ENCODE measurements around the gene PUS10.
"Not testable (repeated sequence)": the region's sequence is repeated elsewhere in the genome, so short reads cannot be mapped to it uniquely, and the experiment has no call there.

The PUS10 gene

DNA sequence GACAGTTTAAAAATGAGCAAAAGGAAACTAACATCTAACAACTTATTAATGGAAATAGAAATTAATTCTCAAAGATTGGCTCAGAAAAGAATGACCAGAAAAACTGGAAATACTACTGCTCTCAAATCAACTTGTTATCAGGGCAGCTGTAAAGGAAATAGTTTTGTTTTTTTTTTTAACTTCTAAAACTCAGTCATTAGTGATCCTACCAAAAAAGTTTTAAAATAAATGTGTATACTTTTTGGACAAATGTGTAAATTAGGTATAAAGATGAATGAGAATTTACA is 52.6 kb downstream of the PUS10 start:
- no peak for DNase-seq

DNA sequence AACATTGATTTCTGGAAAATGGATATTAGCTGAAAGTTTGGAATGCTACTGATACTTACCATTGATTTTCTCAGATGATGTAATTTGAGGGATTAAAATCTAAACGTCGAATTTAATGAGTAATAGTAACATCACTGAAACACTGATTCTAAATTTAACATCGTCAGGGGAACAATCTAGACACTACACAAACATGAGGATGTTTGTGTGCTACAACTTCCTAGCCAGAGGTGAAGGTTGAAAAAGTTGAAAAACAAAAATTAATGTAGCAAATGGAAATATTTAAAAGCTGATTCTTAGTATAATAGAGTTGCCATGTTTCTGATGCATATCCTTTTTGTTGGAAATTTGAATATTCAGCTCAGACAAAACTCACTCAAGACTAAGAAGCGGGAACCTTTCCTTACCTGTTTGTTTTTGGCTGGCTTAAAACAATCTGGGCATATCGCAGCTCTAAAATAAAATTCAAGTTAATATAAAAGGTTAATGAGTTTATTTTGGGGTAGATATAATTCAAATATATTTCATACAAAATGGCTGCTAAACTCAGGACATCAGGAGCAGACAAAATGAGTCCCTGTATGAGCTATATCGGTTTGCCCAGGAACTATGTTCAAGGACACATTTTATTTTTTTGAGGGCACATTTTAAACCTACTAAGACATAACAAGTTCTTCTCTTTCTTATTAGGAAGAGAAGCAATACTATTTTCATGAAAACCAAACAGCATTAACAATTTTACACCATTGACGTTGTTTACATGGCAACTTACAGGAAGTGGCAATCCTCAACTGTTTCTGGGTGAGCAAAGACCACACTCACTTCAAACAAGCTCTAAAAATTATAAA is 53.2 kb downstream of the PUS10 start:
- no peak for DNase-seq

DNA sequence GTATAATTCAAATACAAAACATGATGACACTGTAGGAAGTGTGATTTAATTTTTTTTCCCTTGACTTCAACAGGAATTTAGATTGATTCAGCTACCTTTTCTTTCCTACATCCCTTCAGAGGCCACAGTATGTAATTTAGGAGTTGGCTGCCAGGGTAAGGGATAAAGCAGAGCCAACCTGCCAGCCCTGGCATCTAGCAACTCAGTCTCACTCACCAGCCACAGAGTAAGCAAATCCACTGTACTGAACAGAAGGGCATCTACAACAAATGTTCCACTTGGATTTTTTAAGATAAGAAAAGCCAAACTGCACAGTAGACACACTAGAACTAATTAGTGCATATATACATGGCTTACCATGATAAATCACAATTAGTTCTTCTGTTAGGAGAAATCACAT is 54.9 kb downstream of the PUS10 start:
- DNase-seq = no peak

DNA sequence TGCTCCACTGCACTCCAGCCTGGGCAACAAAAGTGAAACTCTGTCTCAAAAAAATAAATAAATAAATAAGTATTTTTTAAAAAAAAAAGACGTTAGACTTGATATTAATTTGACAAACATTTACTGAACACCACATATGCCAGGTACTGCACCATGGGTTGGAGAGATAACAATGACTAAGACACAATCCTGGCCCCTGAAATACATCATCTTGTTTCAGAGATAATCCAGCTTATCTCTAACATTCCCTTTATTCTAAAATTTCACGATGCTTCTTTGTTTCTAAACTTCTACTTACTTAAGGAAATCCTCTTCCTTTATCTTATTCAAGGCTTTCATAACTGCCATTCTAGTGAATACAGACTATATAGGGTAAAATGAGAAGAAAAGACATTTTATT is 55.5 kb downstream of the PUS10 start:
- no peak for DNase-seq

DNA sequence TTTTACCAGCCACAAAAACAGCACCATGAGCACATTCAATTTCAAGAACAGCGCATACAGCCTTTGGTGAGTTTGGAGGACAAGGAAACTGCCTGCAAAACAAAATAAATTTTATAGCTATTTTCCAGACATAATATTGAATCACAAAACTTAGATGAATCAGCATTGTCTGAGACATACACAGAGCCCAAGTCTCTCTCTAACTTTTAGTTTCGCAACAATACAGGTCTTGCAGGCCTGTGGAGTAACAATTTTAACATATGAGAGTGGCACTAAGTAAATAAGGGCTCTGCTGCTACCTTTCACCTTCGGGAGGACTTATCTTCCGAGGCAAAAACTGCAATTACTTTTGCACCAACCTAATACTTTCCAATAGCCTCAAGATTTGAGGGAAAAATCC is 56.6 kb downstream of the PUS10 start:
- no peak for DNase-seq

DNA sequence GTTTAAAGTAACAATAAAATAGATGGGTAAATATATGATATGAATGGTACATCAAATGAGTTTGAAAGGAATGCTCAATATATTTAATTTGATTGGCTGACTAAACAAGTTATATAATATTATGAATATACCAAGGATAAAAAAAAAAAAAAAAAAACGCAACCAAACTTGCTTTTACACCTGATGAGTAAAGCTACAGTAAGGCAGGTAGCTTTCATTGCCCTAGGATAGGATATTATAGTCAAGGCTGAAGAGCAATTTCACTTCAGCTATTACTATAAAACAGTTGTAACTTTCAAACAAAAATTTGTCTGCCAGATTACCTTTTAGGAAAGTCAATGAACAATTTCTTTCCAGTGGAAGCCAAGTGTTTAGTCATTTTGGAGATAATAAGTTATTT is 57.3 kb downstream of the PUS10 start:
- no peak for DNase-seq

DNA sequence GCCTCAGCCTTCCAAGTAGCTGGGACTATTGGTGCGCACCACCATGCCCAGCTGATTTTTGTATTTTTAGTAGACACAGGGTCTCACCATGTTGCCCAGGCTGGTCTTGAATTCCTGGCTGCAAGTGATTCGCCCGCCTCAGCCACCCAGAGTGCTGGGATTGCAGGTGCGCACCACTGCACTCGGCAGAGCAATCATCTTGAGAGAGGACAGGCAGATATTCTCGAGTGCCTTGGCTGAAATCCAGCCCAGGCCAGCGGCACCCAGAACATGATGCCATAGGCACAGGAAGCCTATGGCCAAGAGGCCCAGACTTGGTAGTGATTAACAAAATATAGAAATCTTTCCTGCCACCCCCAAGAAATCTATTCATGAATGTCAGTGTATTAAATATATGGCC is 58.6 kb downstream of the PUS10 start:
- no peak for DNase-seq

DNA sequence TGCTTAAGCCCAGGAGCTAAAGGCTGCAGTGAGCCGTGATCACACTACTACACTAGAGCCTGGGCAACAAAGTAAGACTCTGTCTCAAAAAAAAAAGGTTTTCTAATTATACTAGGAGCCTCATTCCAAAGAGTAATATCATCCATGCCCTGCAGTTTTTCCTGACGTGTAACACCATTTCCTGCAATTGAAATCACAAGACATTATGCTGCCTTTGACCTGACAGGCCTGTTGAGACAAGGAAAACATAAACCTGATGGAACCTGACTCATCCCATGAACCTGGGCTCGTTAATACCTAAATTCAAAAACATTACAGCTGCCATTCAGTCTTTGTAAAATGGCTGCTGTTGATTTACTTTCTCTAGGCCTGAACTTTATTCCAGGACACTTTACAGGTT is 59.3 kb downstream of the PUS10 start:
- no peak for DNase-seq

DNA sequence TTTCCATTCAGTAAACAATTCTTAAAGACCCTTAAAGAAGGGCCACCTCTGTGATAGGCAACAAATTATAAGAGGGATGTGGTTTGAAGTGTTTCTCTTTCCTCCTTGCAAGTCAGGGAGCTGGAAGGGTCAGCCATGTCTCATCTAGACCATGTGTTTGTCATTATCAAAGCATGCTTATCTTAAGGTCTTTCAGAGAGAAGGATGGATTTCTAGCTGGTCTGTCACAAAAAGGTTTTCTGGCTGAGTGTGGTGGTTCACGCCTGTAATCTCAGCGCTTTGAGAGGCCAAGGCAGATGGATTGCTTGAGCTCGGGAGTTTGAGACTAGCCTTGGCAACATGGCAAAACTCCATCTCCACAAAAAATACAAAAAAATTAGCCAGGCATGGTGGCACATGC is 59.7 kb downstream of the PUS10 start:
- no peak for DNase-seq

DNA sequence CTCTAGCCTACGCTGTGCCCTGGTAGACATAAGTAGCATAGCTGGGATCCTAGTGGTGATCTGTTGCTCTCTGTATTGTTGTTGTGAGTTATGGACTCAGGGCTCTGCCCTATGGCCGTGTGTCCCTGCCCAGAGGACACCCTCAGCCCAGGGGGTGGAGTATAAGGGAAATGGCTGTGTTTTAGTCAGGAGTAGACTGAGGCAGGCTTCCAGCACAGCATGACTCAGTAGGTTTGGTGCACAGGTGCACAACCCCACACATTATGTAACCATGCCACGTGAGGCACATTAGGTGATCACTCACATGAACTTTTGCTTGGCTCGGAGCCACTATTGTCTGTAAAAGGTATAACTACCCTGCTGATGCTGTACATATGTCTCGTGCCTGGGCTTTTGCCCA is 60.4 kb downstream of the PUS10 start:
- no peak for DNase-seq

DNA sequence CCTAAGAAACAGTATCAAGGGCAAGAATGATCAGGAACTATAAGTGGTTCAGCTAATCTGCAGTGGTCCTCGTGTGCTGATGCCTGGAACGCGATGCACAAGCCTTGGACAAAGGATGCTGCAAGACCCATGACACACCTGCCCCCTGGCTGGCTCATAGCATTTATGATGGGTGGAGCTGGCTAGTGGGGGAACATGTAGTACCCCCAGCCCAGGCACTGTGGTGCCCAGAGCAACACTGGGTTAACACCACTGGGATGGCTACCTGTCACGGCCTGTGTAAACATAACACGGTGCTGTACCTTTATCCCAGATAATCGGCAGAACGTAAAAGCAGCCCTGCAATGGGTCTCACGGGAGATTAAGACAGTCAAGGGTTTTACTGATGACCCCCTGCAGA is 60.8 kb downstream of the PUS10 start:
- no peak for DNase-seq

DNA sequence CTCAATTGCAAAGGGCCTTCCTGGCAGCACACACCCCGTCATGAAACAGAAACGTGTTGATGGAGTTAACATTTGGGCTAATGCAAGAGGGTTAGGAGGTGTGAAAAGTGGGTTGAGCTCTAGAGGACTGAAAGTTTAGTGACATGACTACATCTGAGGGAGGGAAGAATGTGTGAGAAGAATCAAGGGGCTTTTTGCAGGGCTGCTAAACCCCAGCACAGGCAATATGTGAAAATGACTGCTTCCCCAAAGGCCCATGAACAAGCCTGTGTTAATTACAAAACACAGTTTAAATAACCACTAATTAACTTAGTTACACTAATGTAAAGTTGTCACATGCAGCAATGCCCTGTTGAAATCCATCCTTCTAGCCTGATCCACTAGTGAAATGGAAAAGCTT is 63.9 kb downstream of the PUS10 start:
- DNase-seq = no peak

DNA sequence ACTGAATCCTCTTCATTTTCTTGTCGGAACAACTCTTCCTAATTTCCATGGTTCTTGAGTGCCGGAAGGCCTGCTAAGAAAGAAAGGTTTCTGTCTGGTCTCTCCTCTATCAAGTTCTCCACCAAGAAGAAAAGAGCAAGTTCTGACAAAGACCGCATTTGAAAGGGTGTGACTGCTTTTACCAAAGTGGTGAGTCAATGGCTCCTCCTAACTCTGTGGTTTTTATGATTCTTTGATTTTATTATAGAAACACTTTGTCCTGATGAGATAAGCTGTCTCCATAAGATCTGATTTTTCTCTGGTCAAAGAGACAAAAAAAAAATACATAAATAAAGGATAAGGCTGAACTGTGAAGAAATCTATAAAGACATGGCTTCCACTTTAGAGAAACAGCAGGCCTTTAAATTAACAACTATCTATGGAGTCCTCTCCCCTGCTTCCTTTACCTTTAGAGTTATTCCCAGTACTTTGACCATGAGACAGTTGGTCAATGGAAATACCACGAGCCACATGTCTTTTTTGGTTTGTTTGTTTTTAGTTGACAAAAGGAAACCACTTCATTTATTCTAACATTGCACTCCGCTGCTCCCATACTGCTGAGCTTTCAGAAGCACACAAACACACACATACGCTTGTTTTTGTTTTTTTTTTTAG is 69.0 kb downstream of the PUS10 start:
- DNase-seq = no peak

DNA sequence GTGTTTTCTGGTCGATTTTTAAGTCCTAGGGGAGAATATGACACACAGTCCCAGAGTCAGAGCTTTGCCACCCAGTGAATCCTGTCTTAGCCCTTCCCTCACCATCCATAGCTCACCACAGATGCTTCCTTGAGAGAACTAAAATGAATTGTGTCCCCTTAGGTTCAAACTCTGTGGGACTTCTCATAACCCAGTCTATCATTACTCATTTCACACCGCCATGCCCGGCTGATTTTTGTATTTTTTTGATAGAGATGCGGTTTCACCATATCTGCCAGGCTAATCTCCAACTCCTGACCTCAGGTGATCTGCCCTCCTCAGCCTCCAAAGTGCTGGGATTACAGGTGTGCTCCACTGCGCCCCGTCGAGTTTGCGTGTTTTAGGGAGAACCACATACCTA is 69.9 kb downstream of the PUS10 start:
- no peak for DNase-seq

DNA sequence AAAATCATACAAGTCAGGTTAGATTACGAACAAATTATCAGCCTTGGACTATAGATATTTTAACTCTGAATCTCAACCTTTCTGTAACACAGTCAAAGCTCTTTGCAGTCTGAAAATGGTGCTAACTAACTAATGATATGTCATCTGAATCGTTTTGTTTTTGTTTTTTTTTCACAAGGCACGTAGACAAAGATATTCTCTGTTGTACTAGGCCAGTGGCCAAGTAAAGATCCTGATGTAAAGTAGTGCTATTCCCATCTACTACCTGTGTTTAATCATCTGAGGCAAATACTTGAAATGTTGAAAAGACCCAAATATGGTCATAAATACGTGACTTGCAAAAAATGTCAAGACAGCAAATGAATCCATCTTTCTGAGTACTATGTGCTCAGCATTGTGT is 71.0 kb downstream of the PUS10 start:
- no peak for DNase-seq

DNA sequence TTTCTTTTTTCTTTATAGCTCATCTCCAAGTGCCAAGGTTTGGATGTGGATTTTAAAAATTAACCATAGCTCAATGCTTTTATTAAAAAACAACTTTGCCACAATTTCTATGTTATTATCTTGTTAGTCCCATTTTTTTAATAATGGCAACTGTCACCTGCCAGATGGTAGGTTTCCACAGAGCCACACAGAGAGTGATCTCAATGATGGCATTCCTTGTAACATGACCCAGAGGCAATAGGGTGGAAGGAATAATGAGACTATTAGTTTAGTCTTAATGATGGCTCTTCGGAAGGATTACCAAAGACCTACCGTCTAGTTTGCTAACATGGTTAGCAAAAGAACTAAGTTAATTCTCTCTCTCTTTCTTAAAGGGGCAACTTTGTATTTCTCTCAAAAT is 72.7 kb downstream of the PUS10 start:
- no peak for DNase-seq

DNA sequence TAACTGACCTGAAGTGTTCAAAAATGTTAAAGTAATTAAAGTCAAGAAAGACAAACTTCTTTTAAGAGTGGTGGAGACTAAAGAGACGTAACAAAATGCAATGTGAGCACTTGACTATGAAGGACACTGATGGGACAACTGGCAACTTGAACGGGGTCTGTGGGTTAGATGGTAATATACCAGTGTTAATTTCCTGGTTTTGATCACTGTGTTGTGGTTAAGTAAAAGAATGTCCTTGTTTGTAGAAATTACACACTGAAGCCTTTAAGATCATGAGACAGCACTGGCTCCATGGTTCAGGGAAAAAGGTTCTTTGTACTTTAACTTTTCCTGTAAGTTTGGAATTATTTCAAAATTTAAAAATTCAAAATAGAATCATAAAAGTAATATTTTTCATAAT is 78.4 kb downstream of the PUS10 start:
- DNase-seq = no peak

DNA sequence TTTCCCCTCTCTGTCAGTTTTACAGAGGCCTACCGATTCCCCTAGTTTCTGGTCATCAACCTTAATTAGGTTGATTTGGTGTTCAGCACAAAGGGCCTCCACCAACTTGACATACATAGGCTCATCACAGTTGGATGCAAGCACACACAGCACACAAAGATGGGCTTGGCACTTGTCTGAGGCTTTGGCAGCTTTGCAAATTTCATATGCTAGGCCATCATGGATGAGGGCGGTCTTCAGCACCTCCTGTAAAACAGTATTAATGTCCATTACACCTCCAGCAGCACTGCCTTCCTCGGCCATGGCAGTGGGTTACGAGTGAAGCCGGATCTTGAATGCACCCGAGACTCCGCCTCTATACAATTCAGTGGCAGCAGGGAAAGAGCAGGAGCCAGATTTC is 79.8 kb downstream of the PUS10 start:
- DNase-seq = no peak

DNA sequence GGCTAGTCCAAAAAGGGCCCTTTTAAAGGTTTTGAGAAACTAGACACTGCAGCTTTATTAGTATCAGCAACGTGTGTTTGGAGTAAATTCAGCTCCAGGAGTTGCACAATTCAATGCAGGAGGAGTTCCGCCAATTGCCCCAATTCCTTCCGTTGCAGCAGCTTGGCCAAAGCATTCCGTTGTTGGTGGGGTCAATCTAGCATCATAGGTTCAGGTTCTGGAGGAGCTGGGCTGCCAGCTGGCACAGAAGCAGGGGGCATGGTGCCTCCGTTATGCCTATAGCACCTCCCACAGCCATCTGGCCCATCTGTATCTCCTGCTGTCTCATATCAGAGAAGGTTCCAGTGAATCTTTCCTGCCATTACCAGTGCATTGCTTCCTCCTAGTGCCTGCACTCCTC is 81.3 kb downstream of the PUS10 start:
- no peak for DNase-seq

DNA sequence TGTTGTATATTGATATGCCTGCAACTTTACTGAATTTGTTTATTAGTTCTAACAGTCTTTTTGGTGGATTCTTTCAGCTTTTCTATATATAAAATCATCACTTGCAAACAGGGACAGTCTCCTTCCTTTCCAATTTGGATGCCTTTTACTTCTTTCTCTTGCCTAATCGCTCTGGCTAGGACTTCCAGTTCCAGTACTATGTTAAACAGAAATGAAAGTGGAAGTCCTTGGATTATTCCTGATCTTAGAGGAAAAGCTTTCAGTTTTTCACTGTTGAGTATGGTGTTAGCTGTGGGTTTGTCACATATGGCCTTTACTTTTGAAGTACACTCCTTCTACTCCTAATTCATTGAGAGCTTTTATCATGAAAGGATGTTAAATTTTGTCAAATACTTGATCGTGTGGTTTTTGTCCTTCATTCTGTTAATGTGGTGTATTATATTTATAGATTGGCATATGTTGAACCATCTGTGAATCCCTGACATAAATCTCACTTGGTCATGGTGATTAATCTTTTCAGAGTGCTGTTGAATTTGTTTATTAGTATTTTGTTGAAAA is 83.8 kb downstream of the PUS10 start:
- DNase-seq = no peak

DNA sequence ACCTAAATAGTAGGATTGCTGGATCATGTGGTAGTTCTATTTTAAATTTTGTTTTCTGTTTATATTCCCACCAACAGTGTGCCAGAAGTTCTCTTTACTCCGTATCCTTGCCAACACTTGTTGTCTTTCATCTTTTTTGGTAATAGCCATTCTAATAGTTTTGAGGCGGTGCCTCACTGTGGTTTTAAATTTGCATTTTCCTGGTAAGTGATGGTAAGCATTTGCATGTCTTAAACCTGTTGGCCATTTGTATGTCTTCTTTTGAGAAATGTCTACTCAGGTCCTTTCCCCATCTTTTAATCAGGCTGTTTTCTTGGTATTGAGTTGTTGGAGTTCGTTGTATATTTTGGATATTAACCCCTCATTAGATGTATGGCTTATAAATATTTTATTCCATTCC is 85.1 kb downstream of the PUS10 start:
- no peak for DNase-seq

DNA sequence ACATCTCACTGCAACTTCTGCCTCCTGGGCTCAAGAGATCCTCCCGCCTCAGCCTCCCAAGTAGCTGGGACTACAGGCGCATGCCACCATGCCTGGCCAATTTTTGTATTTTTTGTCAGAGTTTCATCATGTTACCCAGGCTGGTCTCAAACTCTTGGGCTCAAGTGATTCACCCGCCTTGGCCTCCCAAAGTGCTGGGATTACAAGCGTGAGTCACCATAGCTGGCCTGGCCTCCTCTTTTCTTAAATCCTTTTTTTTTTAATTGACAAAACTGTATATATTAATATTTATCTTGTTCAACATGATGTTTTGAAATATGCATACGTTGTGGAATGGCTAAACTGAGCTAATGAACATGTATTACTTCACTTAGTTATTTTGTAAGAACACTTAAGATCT is 86.0 kb downstream of the PUS10 start:
- not testable (repeated sequence) for DNase-seq

DNA sequence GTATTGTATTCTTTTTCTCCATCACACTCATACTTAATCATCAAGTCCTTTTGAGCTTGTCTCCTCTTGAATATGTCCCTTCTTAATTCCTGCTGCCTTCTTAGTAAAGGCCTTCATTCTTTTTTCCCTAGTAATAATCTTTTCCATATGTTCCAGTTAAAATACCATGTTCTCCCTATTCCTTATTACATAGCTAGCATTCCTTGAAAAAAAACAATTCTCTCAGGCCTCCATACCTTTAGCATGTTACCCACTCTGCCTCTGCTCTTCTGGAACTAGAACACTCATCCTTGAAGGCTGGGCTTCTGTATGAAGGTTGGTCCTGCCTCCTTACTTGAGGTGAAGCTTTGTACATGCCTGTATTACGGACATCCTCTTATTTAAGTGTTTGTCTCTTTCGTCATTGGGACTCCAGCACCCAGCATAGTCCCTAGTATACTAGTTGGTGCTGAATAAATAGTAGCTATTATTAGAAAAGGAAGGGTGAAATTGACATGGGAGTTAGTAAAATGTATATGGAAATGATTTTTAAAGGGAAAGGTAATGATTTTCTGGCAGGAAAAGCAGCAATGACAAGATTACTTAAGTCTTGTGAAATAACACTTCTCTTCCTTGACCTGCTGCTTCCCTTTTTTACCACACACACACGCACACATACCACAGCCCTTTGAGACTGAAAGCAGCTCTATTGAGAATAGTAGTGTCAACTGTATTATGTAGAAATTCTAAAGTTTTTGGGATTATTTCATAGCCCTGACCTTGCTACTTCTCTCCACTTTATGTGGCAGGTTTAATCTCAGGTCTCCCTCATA is 91.1 kb downstream of the PUS10 start:
- DNase-seq = no peak

All from activated gamma-delta T cell treated with Interleukin-2 at 50 U/mL for 16 hours (primary cell).